Measurements from ENCODE around the gene RBBP8NL. TPM values are rescaled to one million over a fixed set of nuclear protein-coding genes. Genes with fewer than 3 reads are reported as not detected.

Gene RBBP8NL
- total RNA-seq: not detected
- long read RNA-seq: 0 reads

GRCh38 chr20:62427172-62428001 lies at the start of gene RBBP8NL:
TSS of gene RBBP8NL (minus strand) at chr20:62427539. CDS start at chr20:62419647, 7,892 bp downstream.
- ATAC-seq (no peak), DNase-seq (no peak)
- intact Hi-C loops (cut with micrococcal nuclease): loop anchor here (10.0 kb wide), 1 partner anchor 177 kb away; no protein-coding TSS in a partner anchor

- ATAC-seq (peak; percentile 84), DNase-seq (peak; percentile 80)
- intact Hi-C loops (cut with micrococcal nuclease): no loop called here
Measured at GRCh38 chr20:62476056-62476838, 48.9 kb upstream of the RBBP8NL start.

GRCh38 chr20:62475772-62476055 lies 48.4 kb upstream of the RBBP8NL start, which contains the start of gene GATA5:
TSS of gene GATA5 (minus strand) at chr20:62475995. CDS start at chr20:62475521, 474 bp downstream.
- no peak for ATAC-seq
- DNase-seq: no peak
- intact Hi-C loops (cut with micrococcal nuclease): no loop called here

- ATAC-seq (peak; percentile 13), DNase-seq (no peak)
- intact Hi-C loops (cut with micrococcal nuclease): no loop called here
Measured at GRCh38 chr20:62475027-62475771, 47.9 kb upstream of the RBBP8NL start.

- DNase-seq (no peak), ATAC-seq (no peak)
- intact Hi-C loops (cut with micrococcal nuclease): no loop called here
Measured at GRCh38 chr20:62474604-62475026, 47.3 kb upstream of the RBBP8NL start.

- ATAC-seq (no peak), DNase-seq (no peak)
- intact Hi-C loops (cut with micrococcal nuclease): no loop called here
Measured at GRCh38 chr20:62473717-62474603, 46.6 kb upstream of the RBBP8NL start.

- ATAC-seq: no peak
- DNase-seq: no peak
- intact Hi-C loops (cut with micrococcal nuclease): no loop called here
Measured at GRCh38 chr20:62472941-62473585, 45.7 kb upstream of the RBBP8NL start.

- DNase-seq (no peak), ATAC-seq (no peak)
- intact Hi-C loops (cut with micrococcal nuclease): no loop called here
Measured at GRCh38 chr20:62472138-62472940, 45.0 kb upstream of the RBBP8NL start.

- intact Hi-C loops (cut with micrococcal nuclease): no loop called here
- ATAC-seq (no peak), DNase-seq (no peak)
Measured at GRCh38 chr20:62470459-62470858, 43.1 kb upstream of the RBBP8NL start.

GRCh38 chr20:62470001-62470400 lies 42.7 kb upstream of the RBBP8NL start:
- ATAC-seq: no peak
- no peak for DNase-seq
- intact Hi-C loops (cut with micrococcal nuclease): no loop called here

- no peak for ATAC-seq
- intact Hi-C loops (cut with micrococcal nuclease): no loop called here
- DNase-seq: no peak
Measured at GRCh38 chr20:62469352-62469751, 42.0 kb upstream of the RBBP8NL start.

GRCh38 chr20:62466806-62467537 lies 39.6 kb upstream of the RBBP8NL start:
- no peak for DNase-seq
- intact Hi-C loops (cut with micrococcal nuclease): no loop called here
- ATAC-seq: no peak

GRCh38 chr20:62466072-62466760 lies 38.9 kb upstream of the RBBP8NL start:
- DNase-seq: peak; percentile 49
- peak; percentile 3 for ATAC-seq
- intact Hi-C loops (cut with micrococcal nuclease): no loop called here

- ATAC-seq: no peak
- DNase-seq: no peak
- intact Hi-C loops (cut with micrococcal nuclease): no loop called here
Measured at GRCh38 chr20:62464990-62465389, 37.7 kb upstream of the RBBP8NL start.

GRCh38 chr20:62464425-62464770 lies 37.1 kb upstream of the RBBP8NL start:
- no peak for DNase-seq
- intact Hi-C loops (cut with micrococcal nuclease): no loop called here
- ATAC-seq: no peak

GRCh38 chr20:62463651-62464424 lies 36.5 kb upstream of the RBBP8NL start:
- DNase-seq (no peak), ATAC-seq (no peak)
- intact Hi-C loops (cut with micrococcal nuclease): no loop called here
